HEK293T (cell line): ENCODE data around the gene IFI27L2.

Experiments used
- CTCF ChIA-PET: fragments of 350-600 bp; formaldehyde crosslinking; extraction: SDS; loops from one replicate; lab custom pipeline; 2021; ENCODE audit warnings: antibody characterized with exemption, inconsistent platforms; lab: Yijun Ruan, JAX
- POLR2A ChIA-PET: fragments of 350-600 bp; formaldehyde crosslinking; extraction: SDS; loops from one replicate; lab custom pipeline; 2020; ENCODE audit warnings: antibody characterized with exemption, inconsistent platforms; lab: Yijun Ruan, JAX
- DNase-seq: peaks from one replicate; pipeline ENCODE4 v3.0.0; 2012; ENCODE audit warnings: mixed read lengths; ENCODE audit errors: extremely low spot score
- ARNT ChIP-seq: fragments of 450-650 bp; IDR thresholded peaks from 2 replicates; pipeline ENCODE4 v1.6.1; 2017; ENCODE audit warnings: mild to moderate bottlenecking
- BHLHE40 ChIP-seq: fragments of 450-650 bp; IDR thresholded peaks from 2 replicates; pipeline ENCODE4 v1.6.1; 2016; ENCODE audit warnings: mild to moderate bottlenecking, moderate library complexity, borderline replicate concordance
- CTBP1 ChIP-seq: fragments of 450-650 bp; IDR thresholded peaks from 2 replicates; pipeline ENCODE4 v1.6.1; 2016; ENCODE audit warnings: borderline replicate concordance
- ELF4 ChIP-seq: fragments of 450-650 bp; IDR thresholded peaks from 2 replicates; pipeline ENCODE4 v1.6.1; 2017; ENCODE audit warnings: antibody characterized with exemption
- FOXA1 ChIP-seq: fragments of 450-650 bp; IDR thresholded peaks from 2 replicates; pipeline ENCODE4 v1.6.1; 2016; ENCODE audit warnings: mild to moderate bottlenecking
- FOXK2 ChIP-seq: fragments of 450-650 bp; IDR thresholded peaks from 2 replicates; pipeline ENCODE4 v1.6.1; 2016; ENCODE audit warnings: mild to moderate bottlenecking
- FOXM1 ChIP-seq: fragments of 450-650 bp; IDR thresholded peaks from 2 replicates; pipeline ENCODE4 v1.6.1; 2017; ENCODE audit warnings: mild to moderate bottlenecking, borderline replicate concordance
- HDGF ChIP-seq: fragments of 450-650 bp; IDR thresholded peaks from 2 replicates; pipeline ENCODE4 v1.6.1; 2017; ENCODE audit warnings: antibody characterized with exemption, borderline replicate concordance
- L3MBTL2 ChIP-seq: fragments of 450-650 bp; conservative IDR thresholded peaks from 2 replicates; pipeline ENCODE4 v1.6.1; 2016; ENCODE audit warnings: mild to moderate bottlenecking
- LEF1 ChIP-seq: fragments of 450-650 bp; IDR thresholded peaks from 2 replicates; pipeline ENCODE4 v1.6.1; 2017; ENCODE audit warnings: mild to moderate bottlenecking, borderline replicate concordance
- NFRKB ChIP-seq: fragments of 450-650 bp; IDR thresholded peaks from 2 replicates; pipeline ENCODE4 v1.6.1; 2016; ENCODE audit warnings: mild to moderate bottlenecking, moderate library complexity
- SP1 ChIP-seq: fragments of 450-650 bp; IDR thresholded peaks from 2 replicates; pipeline ENCODE4 v1.6.1; 2017
- SUZ12 ChIP-seq: fragments of 450-650 bp; IDR thresholded peaks from 2 replicates; pipeline ENCODE4 v1.6.1; 2016; ENCODE audit warnings: mild to moderate bottlenecking
- TARDBP ChIP-seq: fragments of 450-650 bp; IDR thresholded peaks from 2 replicates; pipeline ENCODE4 v1.6.1; 2016
- ZNF384 ChIP-seq: fragments of 450-650 bp; IDR thresholded peaks from 2 replicates; pipeline ENCODE4 v1.6.1; 2016
- TF ChIP-seq, protein P1 (sequence below): fragments of 450-650 bp; IDR thresholded peaks from 2 replicates; pipeline ENCODE4 v1.6.1; 2016

IFI27L2 gene

DNA sequence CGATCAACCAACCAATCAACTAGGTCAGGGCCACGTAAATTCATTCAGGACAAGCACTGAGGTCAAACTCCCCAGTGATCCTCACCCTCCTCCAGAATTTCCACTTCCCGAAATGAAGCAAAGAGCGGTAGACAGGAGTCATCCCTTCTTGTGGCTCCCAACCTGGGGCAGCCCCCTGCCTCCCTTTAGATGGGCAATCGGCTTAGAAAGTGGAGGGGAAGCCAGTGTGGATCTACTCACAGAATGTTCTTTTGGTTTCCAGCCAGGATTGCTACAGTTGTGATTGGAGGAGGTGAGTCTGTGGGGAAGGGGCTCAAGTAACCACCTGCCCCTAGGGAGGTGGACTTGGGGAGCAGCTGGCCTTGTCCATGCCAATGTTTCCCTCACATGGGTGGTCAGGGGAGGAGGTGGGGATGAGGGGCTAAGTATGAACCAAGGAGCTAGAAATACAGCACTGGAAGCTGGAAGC, 14.8 kb downstream of the IFI27L2 start:
- POLR2A ChIA-PET: interaction anchor here (0.7 to 1.2 kb wide), 3 partner anchors 9 to 203 kb away, joined by 3 read pairs; partner anchors contain the start of genes DDX24 and IFI27L1
- DNase-seq: no peak

GRCh38 chr14:94113908-94114588, 15.4 kb downstream of the IFI27L2 start:
- CTCF ChIA-PET: interaction anchor here (1.5 kb wide), 1 partner anchor 78 kb away, joined by 3 read pairs; no protein-coding TSS in a partner anchor
- DNase-seq: no peak
- POLR2A ChIA-PET: interaction anchor here (1.0 kb wide), 1 partner anchor 33 kb away, joined by 3 read pairs; the partner anchor contains the start of genes DDX24 and IFI27L1
- TF ChIP-seq L3MBTL2 (no peak), LEF1 (no peak), TARDBP (no peak)

More for the DNA sequence above, 14.8 kb downstream of the IFI27L2 start:
- CTCF ChIA-PET: interaction anchor here (1.2 to 1.5 kb wide), 2 partner anchors 78 to 175 kb away, joined by 3 read pairs; no protein-coding TSS in a partner anchor
- TF ChIP-seq LEF1 (no peak), ARNT (no peak), CTBP1 (no peak), BHLHE40 (no peak), NFRKB (no peak), FOXK2 (no peak), SUZ12 (no peak), L3MBTL2 (no peak), FOXA1 (no peak), HDGF (no peak), FOXM1 (no peak), ZNF384 (no peak), ELF4 (no peak)
- TF ChIP-seq, protein P1, sequence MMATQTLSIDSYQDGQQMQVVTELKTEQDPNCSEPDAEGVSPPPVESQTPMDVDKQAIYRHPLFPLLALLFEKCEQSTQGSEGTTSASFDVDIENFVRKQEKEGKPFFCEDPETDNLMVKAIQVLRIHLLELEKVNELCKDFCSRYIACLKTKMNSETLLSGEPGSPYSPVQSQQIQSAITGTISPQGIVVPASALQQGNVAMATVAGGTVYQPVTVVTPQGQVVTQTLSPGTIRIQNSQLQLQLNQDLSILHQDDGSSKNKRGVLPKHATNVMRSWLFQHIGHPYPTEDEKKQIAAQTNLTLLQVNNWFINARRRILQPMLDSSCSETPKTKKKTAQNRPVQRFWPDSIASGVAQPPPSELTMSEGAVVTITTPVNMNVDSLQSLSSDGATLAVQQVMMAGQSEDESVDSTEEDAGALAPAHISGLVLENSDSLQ: no peak

- no peak for DNase-seq
- CTCF ChIA-PET: interaction anchor here (1.5 kb wide), 1 partner anchor 77 kb away, joined by 3 read pairs; no protein-coding TSS in a partner anchor
- POLR2A ChIA-PET: interaction anchor here (1.0 kb wide), 1 partner anchor 32 kb away, joined by 3 read pairs; the partner anchor contains the start of genes DDX24 and IFI27L1
- no peak for TF ChIP-seq ZNF384
- TF ChIP-seq SP1: no peak
- no peak for TF ChIP-seq FOXM1
- no peak for TF ChIP-seq NFRKB
- no peak for TF ChIP-seq FOXK2
- TF ChIP-seq ELF4: no peak
- TF ChIP-seq BHLHE40: no peak
- TF ChIP-seq L3MBTL2: no peak
- TF ChIP-seq CTBP1: no peak
- TF ChIP-seq FOXA1: no peak
- no peak for TF ChIP-seq HDGF
- no peak for TF ChIP-seq TARDBP
- TF ChIP-seq LEF1: no peak
- TF ChIP-seq SUZ12: no peak
- TF ChIP-seq, protein P1: no peak
- no peak for TF ChIP-seq ARNT
Measured at GRCh38 chr14:94113490-94113889, 15.9 kb downstream of the IFI27L2 start.

- TF ChIP-seq LEF1 (no peak), SP1 (no peak), FOXK2 (no peak), ZNF384 (no peak)
- ChIA-PET CTCF (interaction anchor here (1.5 kb wide), 1 partner anchor 77 kb away, joined by 3 read pairs; no protein-coding TSS in a partner anchor), POLR2A (interaction anchor here (1.0 kb wide), 1 partner anchor 32 kb away, joined by 3 read pairs; the partner anchor contains the start of genes DDX24 and IFI27L1)
- no peak for DNase-seq
Measured at GRCh38 chr14:94113073-94113472, 16.3 kb downstream of the IFI27L2 start.

DNA sequence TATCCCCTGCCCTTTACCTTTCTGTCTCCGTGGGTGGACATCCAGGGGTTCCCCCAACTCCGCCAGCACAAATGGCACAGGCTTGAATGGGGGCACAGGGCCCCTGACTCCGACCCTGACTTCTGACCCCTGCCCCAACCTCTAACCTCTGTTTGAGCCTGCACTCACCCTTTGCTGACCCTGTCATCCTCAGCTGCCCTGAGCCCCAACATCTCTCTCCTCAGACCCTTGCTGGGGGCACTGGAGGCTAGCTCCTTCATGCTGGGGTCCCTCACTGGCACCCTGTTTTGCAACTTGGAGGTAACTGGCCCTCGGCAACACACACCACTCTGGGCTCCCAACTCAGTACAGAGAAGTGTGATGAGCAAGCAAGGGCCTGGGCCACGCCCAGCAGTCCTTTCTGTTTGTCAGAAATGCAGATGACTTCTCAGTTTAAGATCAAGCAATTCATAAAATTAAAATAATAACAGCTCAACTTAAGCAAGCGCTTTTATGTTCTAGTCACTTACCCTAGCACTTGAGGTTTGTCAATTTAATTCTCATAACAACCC, 16.8 kb downstream of the IFI27L2 start:
- DNase-seq: no peak
- ChIA-PET CTCF (no interaction called here), POLR2A (no interaction called here)
- TF ChIP-seq ZNF384: no peak
- no peak for TF ChIP-seq SP1
- no peak for TF ChIP-seq ELF4
- TF ChIP-seq FOXM1: no peak
- TF ChIP-seq L3MBTL2: no peak
- no peak for TF ChIP-seq NFRKB
- no peak for TF ChIP-seq ARNT
- TF ChIP-seq, protein P1: no peak
- no peak for TF ChIP-seq TARDBP
- no peak for TF ChIP-seq SUZ12
- TF ChIP-seq BHLHE40: no peak
- TF ChIP-seq HDGF: no peak
- no peak for TF ChIP-seq LEF1
